HEK293T (cell line): ENCODE data around the gene INCENP.

Source experiments
- CTCF ChIA-PET: fragments of 350-600 bp; formaldehyde crosslinking; extraction: SDS; loops from one replicate; lab custom pipeline; 2021; ENCODE audit warnings: antibody characterized with exemption, inconsistent platforms; lab: Yijun Ruan, JAX
- POLR2A ChIA-PET: fragments of 350-600 bp; formaldehyde crosslinking; extraction: SDS; loops from one replicate; lab custom pipeline; 2020; ENCODE audit warnings: antibody characterized with exemption, inconsistent platforms; lab: Yijun Ruan, JAX
- DNase-seq: peaks from one replicate; pipeline ENCODE4 v3.0.0; 2012; ENCODE audit warnings: mixed read lengths; ENCODE audit errors: extremely low spot score
- ARNT ChIP-seq: fragments of 450-650 bp; IDR thresholded peaks from 2 replicates; pipeline ENCODE4 v1.6.1; 2017; ENCODE audit warnings: mild to moderate bottlenecking
- BHLHE40 ChIP-seq: fragments of 450-650 bp; IDR thresholded peaks from 2 replicates; pipeline ENCODE4 v1.6.1; 2016; ENCODE audit warnings: mild to moderate bottlenecking, moderate library complexity, borderline replicate concordance
- CTBP1 ChIP-seq: fragments of 450-650 bp; IDR thresholded peaks from 2 replicates; pipeline ENCODE4 v1.6.1; 2016; ENCODE audit warnings: borderline replicate concordance
- ELF4 ChIP-seq: fragments of 450-650 bp; IDR thresholded peaks from 2 replicates; pipeline ENCODE4 v1.6.1; 2017; ENCODE audit warnings: antibody characterized with exemption
- FOXA1 ChIP-seq: fragments of 450-650 bp; IDR thresholded peaks from 2 replicates; pipeline ENCODE4 v1.6.1; 2016; ENCODE audit warnings: mild to moderate bottlenecking
- FOXK2 ChIP-seq: fragments of 450-650 bp; IDR thresholded peaks from 2 replicates; pipeline ENCODE4 v1.6.1; 2016; ENCODE audit warnings: mild to moderate bottlenecking
- FOXM1 ChIP-seq: fragments of 450-650 bp; IDR thresholded peaks from 2 replicates; pipeline ENCODE4 v1.6.1; 2017; ENCODE audit warnings: mild to moderate bottlenecking, borderline replicate concordance
- HDGF ChIP-seq: fragments of 450-650 bp; IDR thresholded peaks from 2 replicates; pipeline ENCODE4 v1.6.1; 2017; ENCODE audit warnings: antibody characterized with exemption, borderline replicate concordance
- L3MBTL2 ChIP-seq: fragments of 450-650 bp; conservative IDR thresholded peaks from 2 replicates; pipeline ENCODE4 v1.6.1; 2016; ENCODE audit warnings: mild to moderate bottlenecking
- LEF1 ChIP-seq: fragments of 450-650 bp; IDR thresholded peaks from 2 replicates; pipeline ENCODE4 v1.6.1; 2017; ENCODE audit warnings: mild to moderate bottlenecking, borderline replicate concordance
- NFRKB ChIP-seq: fragments of 450-650 bp; IDR thresholded peaks from 2 replicates; pipeline ENCODE4 v1.6.1; 2016; ENCODE audit warnings: mild to moderate bottlenecking, moderate library complexity
- PKNOX1 ChIP-seq: fragments of 450-650 bp; IDR thresholded peaks from 2 replicates; pipeline ENCODE4 v1.6.1; 2016
- SP1 ChIP-seq: fragments of 450-650 bp; IDR thresholded peaks from 2 replicates; pipeline ENCODE4 v1.6.1; 2017
- SUZ12 ChIP-seq: fragments of 450-650 bp; IDR thresholded peaks from 2 replicates; pipeline ENCODE4 v1.6.1; 2016; ENCODE audit warnings: mild to moderate bottlenecking
- TARDBP ChIP-seq: fragments of 450-650 bp; IDR thresholded peaks from 2 replicates; pipeline ENCODE4 v1.6.1; 2016
- ZNF384 ChIP-seq: fragments of 450-650 bp; IDR thresholded peaks from 2 replicates; pipeline ENCODE4 v1.6.1; 2016

The INCENP gene

GRCh38 chr11:62127941-62128770, 4.3 kb downstream of the INCENP start:
- ChIA-PET POLR2A (no interaction called here), CTCF (no interaction called here)
- DNase-seq: no peak
- TF ChIP-seq ELF4 (no peak), ARNT (no peak)

GRCh38 chr11:62128835-62129234, 5.0 kb downstream of the INCENP start:
- no peak for TF ChIP-seq ELF4
- TF ChIP-seq TARDBP: no peak
- TF ChIP-seq SUZ12: no peak
- no peak for TF ChIP-seq CTBP1
- TF ChIP-seq LEF1: no peak
- CTCF ChIA-PET: no interaction called here
- no peak for DNase-seq
- POLR2A ChIA-PET: no interaction called here

- CTCF ChIA-PET: interaction anchor here (1.8 kb wide), 1 partner anchor 21 kb away, joined by 6 read pairs; no protein-coding TSS in a partner anchor
- DNase-seq: no peak
- TF ChIP-seq ZNF384 (no peak), FOXM1 (no peak), ELF4 (no peak)
- POLR2A ChIA-PET: no interaction called here
Observed at GRCh38 chr11:62129590-62130282, 5.9 kb downstream of the INCENP start.

GRCh38 chr11:62130283-62131169, 6.7 kb downstream of the INCENP start:
- no peak for DNase-seq
- ChIA-PET CTCF (interaction anchor here (1.8 kb wide), 1 partner anchor 22 kb away, joined by 6 read pairs; no protein-coding TSS in a partner anchor), POLR2A (no interaction called here)

GRCh38 chr11:62131170-62131464, 7.3 kb downstream of the INCENP start:
- CTCF ChIA-PET: interaction anchor here (1.8 kb wide), 1 partner anchor 23 kb away, joined by 6 read pairs; no protein-coding TSS in a partner anchor
- DNase-seq: no peak
- TF ChIP-seq FOXM1: no peak
- TF ChIP-seq LEF1: no peak
- TF ChIP-seq SP1: no peak
- no peak for TF ChIP-seq CTBP1
- TF ChIP-seq HDGF: no peak
- no peak for TF ChIP-seq FOXK2
- TF ChIP-seq BHLHE40: no peak
- no peak for TF ChIP-seq NFRKB
- no peak for TF ChIP-seq FOXA1
- no peak for TF ChIP-seq ARNT
- no peak for TF ChIP-seq PKNOX1
- no peak for TF ChIP-seq ELF4
- TF ChIP-seq TARDBP: no peak
- no peak for TF ChIP-seq ZNF384
- TF ChIP-seq SUZ12: no peak
- no peak for TF ChIP-seq L3MBTL2
- POLR2A ChIA-PET: no interaction called here

More at GRCh38 chr11:62130283-62131169, 6.7 kb downstream of the INCENP start:
- TF ChIP-seq L3MBTL2: no peak
- TF ChIP-seq LEF1: no peak
- no peak for TF ChIP-seq SUZ12
- TF ChIP-seq HDGF: no peak
- TF ChIP-seq SP1: no peak
- TF ChIP-seq TARDBP: no peak
- no peak for TF ChIP-seq FOXM1
- TF ChIP-seq ARNT: no peak
- no peak for TF ChIP-seq NFRKB
- TF ChIP-seq FOXA1: no peak
- TF ChIP-seq BHLHE40: no peak
- no peak for TF ChIP-seq FOXK2
- TF ChIP-seq PKNOX1: no peak
- TF ChIP-seq ZNF384: no peak
- TF ChIP-seq CTBP1: no peak
- TF ChIP-seq ELF4: no peak

GRCh38 chr11:62132191-62132590, 8.4 kb downstream of the INCENP start:
- no peak for TF ChIP-seq BHLHE40
- no peak for TF ChIP-seq TARDBP
- ChIA-PET CTCF (no interaction called here), POLR2A (interaction anchor here (0.9 to 1.3 kb wide), 2 partner anchors 9 kb away, joined by 3 read pairs; partner anchors contain the start of gene INCENP)
- no peak for DNase-seq
